GM18870 (cell line): Measurements from ENCODE around the gene PDLIM5.
"Not testable (repeated sequence)": the region's sequence is repeated elsewhere in the genome, so short reads cannot be mapped to it uniquely, and the experiment has no call there.

Experiments
- ATAC-seq: cut with Tn5 transposase; IDR thresholded peaks from one replicate; pipeline ENCODE4 v1.9.1; 2021; ENCODE audit warnings: moderate library complexity; ENCODE audit not compliant: unreplicated experiment

Gene PDLIM5, protein sequence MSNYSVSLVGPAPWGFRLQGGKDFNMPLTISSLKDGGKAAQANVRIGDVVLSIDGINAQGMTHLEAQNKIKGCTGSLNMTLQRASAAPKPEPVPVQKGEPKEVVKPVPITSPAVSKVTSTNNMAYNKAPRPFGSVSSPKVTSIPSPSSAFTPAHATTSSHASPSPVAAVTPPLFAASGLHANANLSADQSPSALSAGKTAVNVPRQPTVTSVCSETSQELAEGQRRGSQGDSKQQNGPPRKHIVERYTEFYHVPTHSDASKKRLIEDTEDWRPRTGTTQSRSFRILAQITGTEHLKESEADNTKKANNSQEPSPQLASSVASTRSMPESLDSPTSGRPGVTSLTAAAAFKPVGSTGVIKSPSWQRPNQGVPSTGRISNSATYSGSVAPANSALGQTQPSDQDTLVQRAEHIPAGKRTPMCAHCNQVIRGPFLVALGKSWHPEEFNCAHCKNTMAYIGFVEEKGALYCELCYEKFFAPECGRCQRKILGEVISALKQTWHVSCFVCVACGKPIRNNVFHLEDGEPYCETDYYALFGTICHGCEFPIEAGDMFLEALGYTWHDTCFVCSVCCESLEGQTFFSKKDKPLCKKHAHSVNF

DNA sequence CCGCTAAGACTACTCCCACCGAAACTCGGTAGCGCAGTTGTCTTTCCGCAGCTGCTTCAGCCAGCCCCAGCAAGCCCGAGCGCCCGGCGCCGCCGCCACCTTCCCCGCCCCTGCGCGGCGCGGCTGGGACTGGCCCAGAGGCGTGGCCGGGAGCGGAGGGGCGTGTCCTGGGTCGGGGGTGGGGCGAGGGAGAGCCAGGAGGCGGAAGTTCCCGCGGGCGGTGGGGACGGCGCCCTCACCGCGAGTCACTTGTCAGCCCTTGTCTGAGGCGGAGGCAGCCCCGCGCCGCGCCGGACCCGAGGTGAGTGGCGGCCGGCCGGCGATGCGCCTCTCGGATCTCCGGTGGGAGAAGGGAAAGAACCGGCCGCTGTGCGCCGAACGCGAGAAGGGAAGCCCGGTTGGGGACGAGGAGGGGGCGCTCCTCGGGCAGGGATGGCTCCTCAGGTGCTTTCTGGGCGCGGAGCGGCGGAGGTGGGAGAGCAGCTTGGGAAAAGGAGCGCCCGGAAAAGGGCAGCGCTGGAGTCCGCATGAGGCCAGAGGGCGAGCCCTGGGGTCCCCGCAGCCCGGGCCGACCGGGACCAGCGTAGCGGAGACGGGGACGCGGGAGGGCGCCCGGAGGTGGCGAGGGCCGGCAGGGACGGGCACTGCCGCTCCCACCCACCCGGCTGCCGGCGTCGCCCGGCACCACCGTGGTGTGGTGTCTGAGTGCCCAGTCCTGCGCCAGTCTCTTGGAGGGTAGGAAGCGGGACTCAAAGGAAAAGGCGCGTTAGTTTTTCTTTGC lies at the start of gene PDLIM5:
TSS of gene PDLIM5 (plus strand) at position 248 of the 781 bp plus-strand sequence. CDS start 3,347 bp downstream, outside the sequence.
- peak; percentile 78 for ATAC-seq

DNA sequence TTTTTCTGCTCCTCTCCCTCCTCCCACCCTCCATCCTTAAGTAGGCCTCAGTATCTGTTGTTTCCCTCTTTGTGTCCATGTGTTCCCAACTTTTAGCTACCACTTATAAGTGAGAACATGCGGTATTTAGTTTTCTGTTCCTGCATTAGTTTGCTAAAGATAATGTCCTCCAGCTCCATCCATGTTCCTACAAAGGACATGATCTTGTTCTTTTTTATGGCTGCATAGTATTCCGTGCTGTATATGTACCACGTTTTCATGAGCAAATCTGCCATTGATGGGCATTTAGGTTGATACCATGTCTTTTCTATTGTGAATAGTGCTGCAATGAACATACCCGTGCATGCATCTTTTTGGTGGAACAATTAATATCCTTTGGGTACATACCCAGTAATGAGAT lies 49.3 kb upstream of the PDLIM5 start:
- ATAC-seq = not testable (repeated sequence)

GRCh38 chr4:94403751-94404150 lies 48.0 kb upstream of the PDLIM5 start:
- ATAC-seq = no peak

- peak; percentile 93 for ATAC-seq
Measured at GRCh38 chr4:94406668-94407437, 44.9 kb upstream of the PDLIM5 start.

- no peak for ATAC-seq
Measured at GRCh38 chr4:94407846-94408245, 43.9 kb upstream of the PDLIM5 start.

DNA sequence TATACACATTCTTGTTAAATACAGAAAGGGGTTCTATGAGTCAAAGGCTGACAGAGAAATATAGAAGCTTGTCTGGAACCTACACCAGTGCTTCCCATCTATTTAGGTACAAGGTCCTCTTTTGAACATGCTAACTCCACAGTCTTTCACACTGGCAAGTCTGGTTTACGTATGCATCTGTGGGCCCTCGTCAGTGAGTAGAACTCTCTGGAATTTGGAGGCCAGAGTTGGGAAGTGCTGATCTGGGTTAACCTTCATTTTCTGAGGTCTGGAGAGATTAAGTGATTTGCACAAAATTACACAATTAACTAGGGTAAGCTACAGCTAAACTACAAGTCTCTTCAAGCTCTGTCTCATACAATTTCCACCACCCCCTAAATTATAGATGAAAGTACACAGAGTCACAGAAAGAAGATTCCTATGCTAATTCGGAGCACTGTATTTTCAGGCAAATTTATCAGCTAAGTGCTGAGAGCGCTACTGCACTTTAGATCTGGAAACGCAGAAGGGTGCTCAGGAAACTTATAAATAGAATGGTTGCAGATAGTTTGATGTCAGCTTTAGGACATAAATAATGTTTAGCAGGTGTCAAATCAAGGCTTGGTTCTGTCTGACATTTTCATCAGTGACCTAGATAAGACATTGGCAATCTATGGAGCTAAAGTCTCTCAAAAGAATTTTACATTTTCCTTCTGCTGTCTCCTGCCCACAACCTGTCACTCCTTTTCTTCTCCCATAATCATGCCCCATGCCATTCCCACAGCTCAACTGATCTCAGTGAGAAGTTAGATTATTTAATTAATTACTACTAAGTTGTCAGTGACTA lies 43.0 kb upstream of the PDLIM5 start:
- ATAC-seq = no peak

DNA sequence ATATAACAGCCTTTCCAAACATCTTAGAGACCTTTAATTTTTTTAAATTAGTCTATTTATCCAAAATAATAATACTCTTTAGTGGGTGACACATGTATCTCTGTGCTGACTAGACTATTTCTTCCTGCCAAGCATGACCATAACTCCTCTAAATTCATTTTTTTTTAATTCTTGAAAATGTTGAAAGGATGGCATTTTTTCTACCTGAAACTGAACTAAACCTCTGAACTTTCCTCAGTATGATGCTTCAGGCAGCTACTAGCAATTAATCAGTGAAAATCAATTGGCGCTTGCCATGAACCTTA lies 42.4 kb upstream of the PDLIM5 start:
- no peak for ATAC-seq

DNA sequence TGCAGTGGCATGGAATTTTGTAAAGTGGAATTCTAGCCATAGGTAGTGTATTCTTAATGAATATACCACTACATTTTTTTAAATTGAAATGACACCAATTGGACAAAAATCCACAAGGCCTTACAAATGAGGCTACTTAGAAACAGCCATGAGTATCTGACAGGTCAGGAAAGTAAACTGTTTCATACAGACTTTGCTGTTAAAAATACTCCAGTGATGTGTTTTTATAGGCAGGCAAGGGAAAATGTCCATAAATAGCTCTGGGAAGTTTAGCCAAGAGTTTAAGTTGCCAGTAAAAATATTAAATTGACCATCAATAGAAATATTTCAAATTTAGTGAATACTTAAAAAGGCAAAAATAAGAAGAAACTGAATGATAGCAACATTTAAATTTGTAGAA lies 41.8 kb upstream of the PDLIM5 start:
- no peak for ATAC-seq

DNA sequence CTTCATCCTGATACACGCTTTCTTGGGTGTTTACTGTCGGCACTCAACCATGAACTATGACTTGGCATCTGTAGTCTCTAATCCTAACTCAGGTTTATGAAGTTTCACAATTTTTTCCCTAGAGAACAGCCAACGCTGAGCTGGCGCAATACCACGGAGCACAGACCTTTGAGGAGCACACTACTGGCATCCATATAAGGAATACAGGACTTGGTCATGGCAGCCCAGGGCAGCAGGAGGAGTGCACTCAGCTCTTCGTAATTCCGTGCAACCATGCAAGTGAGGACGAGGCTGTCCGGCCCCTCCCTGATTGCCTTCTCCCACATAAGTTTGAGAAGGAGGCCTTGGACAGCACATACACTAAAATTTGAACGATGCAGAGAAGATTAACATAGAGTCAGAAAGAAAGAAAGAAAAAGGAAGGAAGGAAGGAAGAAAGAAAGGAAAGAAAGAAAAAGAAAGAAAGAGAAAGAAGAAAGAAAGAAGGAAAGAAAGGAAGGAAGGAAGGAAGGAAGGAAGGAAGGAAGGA lies 41.0 kb upstream of the PDLIM5 start:
- no peak for ATAC-seq

GRCh38 chr4:94411296-94411695 lies 40.4 kb upstream of the PDLIM5 start:
- ATAC-seq = no peak

- ATAC-seq = no peak
Measured at GRCh38 chr4:94412019-94412657, 39.6 kb upstream of the PDLIM5 start.

- no peak for ATAC-seq
Measured at GRCh38 chr4:94412658-94413038, 39.1 kb upstream of the PDLIM5 start.

DNA sequence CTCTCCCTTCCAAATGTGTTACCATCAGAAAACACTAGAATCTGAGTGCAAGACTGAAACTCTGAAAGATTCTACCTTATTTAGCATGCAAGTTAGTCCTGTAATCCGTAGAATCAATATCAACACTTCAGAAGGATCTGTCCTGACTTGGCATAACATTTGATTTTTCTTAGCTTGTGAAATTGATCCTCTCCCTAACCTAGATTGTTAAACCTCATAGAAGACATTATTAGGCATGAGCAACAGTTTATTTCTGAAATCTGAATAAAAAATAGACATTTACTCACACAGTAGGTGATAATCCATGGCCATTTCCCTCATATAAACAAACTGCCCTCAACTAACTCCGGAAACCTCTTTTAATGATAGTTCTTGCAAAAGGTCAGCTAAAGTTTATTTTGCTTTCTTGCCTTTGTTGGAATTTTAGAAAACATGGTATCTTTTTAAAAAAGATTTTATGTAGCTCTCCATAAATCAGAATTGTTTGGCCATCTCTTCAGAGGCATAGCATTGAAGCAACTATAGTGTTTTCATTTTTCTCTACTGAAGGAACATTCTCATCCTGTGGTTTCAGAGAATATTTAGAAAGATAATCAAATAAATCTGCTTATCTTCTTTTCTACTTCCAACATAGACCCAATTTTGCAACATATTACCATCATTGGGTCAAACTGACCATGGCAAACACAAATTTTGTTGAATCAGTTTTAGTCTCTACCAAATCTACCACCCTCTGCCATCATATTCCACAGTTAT lies 38.5 kb upstream of the PDLIM5 start:
- no peak for ATAC-seq

DNA sequence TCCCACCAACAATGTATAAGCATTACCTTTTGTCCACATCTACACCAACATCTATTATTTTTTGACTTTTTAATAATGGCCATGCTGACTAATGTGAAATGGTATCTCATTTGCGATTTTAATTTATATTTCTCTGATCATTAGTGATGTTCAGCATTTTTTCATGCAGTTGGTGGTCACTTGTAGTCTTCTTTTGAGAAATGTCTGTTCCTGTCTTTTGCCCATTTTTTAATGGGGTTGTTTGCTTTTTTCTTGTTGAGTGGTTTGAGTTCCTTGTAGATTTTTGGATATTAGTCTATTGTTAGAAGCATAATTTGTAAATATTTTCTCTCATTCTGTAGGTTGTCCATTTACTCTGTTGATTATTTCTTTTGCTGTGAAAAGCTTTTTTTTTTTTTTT lies 36.8 kb upstream of the PDLIM5 start:
- no peak for ATAC-seq

GRCh38 chr4:94415448-94415847 lies 36.3 kb upstream of the PDLIM5 start:
- ATAC-seq = no peak

- ATAC-seq = no peak
Measured at GRCh38 chr4:94416335-94416734, 35.4 kb upstream of the PDLIM5 start.

DNA sequence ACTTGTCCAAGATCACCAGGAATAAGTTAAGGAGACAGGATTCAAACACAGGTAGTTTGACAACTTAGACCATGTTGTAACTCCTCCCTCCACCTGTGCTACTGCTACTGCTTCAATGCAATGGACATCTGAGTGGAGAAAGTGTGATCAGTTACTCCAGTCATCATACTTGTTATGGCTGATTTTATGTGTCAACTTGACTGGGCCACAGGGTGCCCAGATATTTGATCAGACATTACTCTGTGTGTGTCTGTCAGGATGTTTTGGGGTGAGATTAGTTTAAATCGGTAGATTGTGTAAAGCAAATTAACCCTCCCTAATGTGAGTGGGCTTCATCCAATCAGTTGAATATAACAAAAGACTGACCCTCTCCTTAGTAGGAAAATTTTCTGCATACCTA lies 34.8 kb upstream of the PDLIM5 start:
- ATAC-seq = no peak

DNA sequence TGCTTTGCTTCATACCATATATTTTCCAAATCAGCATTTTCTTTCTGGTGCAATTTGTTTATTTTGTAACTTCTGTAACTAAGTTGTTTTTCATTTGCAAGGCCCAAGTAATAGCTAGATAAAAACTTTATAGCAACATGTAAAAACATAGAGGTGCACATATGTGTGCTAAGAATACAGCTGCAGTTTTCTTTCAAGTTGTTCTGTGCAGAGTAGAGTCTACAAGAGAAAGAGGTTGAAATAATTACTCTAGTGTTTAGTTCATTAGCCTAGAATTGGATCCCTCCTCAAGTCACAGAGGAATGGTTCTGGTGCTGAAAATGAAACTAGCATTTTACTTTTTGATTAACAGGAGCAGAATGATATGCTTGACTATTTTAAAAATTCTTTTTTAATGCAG lies 32.2 kb upstream of the PDLIM5 start:
- no peak for ATAC-seq

DNA sequence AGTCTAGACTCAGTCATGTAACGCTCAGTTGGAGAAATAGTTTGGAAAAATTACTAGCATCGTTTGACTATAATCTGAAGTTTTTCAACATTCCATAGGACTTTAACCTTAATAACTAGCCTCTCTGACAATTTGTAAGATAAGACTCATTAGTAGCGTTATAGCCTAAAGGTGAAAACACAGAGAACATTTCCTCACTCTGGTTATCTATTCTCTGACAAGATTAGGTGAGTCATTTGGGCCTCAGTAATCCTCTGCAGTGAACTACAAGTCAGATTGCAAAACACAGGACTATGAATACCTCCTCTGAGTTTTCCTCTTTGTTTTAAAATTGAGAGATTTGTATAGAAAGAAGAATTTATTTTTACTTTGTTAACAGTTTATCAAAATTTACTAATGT lies 31.8 kb upstream of the PDLIM5 start:
- ATAC-seq = no peak
